ENCODE data around the gene BAZ1B. TPM values are rescaled to one million over a fixed set of nuclear protein-coding genes. Genes with fewer than 3 reads are reported as not detected.
"Not testable (repeated sequence)": the region's sequence is repeated elsewhere in the genome, so short reads cannot be mapped to it uniquely, and the experiment has no call there.

BAZ1B gene
- total RNA-seq, 4 donors from 2014 or later = 27.9 to 36.7 (median 29.6) TPM

DNA sequence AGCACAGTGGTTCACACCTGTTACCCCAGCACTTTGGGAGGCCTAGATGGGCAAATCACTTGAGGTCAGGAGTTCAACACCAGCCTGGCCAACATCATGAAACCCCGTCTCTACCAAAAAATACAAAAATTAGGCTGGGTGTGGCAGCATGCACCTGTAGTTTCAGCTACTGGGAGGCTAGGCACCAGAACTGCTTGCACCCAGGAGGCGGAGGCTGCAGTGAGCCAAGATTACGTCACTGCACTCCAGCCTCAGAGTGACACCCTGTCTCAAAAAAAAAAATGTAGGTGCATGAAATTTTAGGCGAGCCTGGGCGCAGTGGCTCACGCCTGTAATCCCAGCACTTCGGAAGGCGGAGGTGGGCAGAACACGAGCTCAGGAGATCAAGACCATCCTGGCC, 25.7 kb upstream of the BAZ1B start:
- TF ChIP-seq POLR2A (IDR thresholded peaks at IDR 0.05) (no peak), CTCF (IDR thresholded peaks at IDR 0.05) (no peak), EP300 (IDR thresholded peaks at IDR 0.05) (no peak), POLR2AphosphoS5 (IDR thresholded peaks at IDR 0.05) (no peak)
- Histone ChIP-seq H3K4me3 (no peak overlapping the region), H3K9me3 (no peaks in the 10 kb centered on the region), H3K27me3 (no peaks in the 10 kb centered on the region), H3K27ac (no peak overlapping the region), H3K36me3 (peaks cover 37% of the 10 kb centered on the region), H3K4me1 (no peaks in the 10 kb centered on the region)
- WGBS = 73% methylated on average over 9 of the region's 9 CpGs
- DNase-seq (ENCODE audit: low spot score in 2 of 2) = no peak

DNA sequence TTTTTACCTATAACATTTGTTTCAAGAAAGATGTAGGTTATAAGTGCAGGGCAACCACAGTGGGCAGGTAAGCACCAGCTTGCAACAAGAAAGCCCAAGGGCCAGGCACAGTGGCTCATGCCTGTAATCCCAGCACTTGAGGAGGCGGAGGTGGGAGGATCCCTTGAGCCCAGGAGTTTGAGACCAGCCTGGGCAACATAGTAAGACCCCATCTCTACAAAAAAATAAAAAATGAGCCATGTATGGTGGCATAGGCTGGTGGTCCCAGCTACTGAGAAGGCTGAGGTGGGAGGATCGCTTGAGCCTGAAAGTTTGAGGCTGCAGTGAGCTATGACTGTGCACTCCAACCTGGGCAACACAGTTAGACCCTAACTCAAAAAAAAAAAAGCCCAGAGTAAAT, 22.6 kb upstream of the BAZ1B start:
- TF ChIP-seq CTCF (IDR thresholded peaks at IDR 0.05) (no peak), POLR2AphosphoS5 (IDR thresholded peaks at IDR 0.05) (no peak), EP300 (IDR thresholded peaks at IDR 0.05) (no peak)
- H3K9me3 ChIP-seq = no peaks in the 10 kb centered on the region
- peaks cover 45% of the 10 kb centered on the region for H3K36me3 ChIP-seq
- H3K4me1 ChIP-seq = no peaks in the 10 kb centered on the region
- no peak for DNase-seq (ENCODE audit: low spot score in 2 of 2)
- WGBS = 100% methylated on average over 2 of the region's 2 CpGs
- no peak overlapping the region for H3K27ac ChIP-seq
- no peak overlapping the region for H3K4me3 ChIP-seq
- no peaks in the 10 kb centered on the region for H3K27me3 ChIP-seq

- H3K27me3 ChIP-seq = no peaks in the 10 kb centered on the region
- H3K4me3 ChIP-seq = no peak overlapping the region
- H3K4me1 ChIP-seq = no peaks in the 10 kb centered on the region
- no peaks in the 10 kb centered on the region for H3K9me3 ChIP-seq
- no peak overlapping the region for H3K27ac ChIP-seq
- peaks cover 69% of the 10 kb centered on the region for H3K36me3 ChIP-seq
- no peak for TF ChIP-seq POLR2A (IDR thresholded peaks at IDR 0.05)
- no peak for TF ChIP-seq CTCF (IDR thresholded peaks at IDR 0.05)
- no peak for TF ChIP-seq EP300 (IDR thresholded peaks at IDR 0.05)
- TF ChIP-seq POLR2AphosphoS5 (IDR thresholded peaks at IDR 0.05) = no peak
- no peak for DNase-seq (ENCODE audit: low spot score in 2 of 2)
- WGBS = 87% methylated on average over 9 of the region's 10 CpGs
Measured at GRCh38 chr7:73541722-73542121, 19.6 kb upstream of the BAZ1B start.

DNA sequence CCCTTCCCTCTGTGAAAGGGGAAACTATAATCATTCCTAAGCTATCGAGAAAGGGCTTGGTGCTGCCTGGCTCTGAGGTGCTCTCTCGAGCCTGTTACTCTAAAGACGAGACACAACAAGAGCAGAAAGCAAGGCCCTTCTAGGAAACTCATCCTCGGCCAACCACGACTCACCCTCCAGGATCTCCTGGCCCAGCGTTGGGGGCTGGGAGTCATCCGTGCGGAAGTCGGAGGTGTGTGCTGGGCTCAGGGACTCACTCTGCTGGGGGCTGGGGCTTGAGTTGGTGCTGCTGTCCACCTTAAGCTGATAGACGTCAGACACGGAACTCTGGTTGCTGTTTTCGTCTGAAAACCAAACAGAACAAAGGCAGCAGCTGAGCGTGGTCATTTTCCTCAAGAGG, 17.6 kb upstream of the BAZ1B start:
- DNase-seq (ENCODE audit: low spot score in 2 of 2) = no peak
- no peaks in the 10 kb centered on the region for H3K27me3 ChIP-seq
- H3K9me3 ChIP-seq = no peaks in the 10 kb centered on the region
- no peak overlapping the region for H3K4me3 ChIP-seq
- H3K4me1 ChIP-seq = no peaks in the 10 kb centered on the region
- peaks cover 89% of the 10 kb centered on the region for H3K36me3 ChIP-seq
- no peak overlapping the region for H3K27ac ChIP-seq
- TF ChIP-seq EP300 (IDR thresholded peaks at IDR 0.05) (no peak), POLR2A (IDR thresholded peaks at IDR 0.05) (no peak), POLR2AphosphoS5 (IDR thresholded peaks at IDR 0.05) (no peak), CTCF (IDR thresholded peaks at IDR 0.05) (no peak)
- 91% methylated on average over 13 of the region's 13 CpGs for WGBS

GRCh38 chr7:73538510-73538909, 16.4 kb upstream of the BAZ1B start:
- not testable (repeated sequence) for H3K4me1 ChIP-seq; DNase-seq (ENCODE audit: low spot score in 2 of 2); H3K9me3 ChIP-seq; H3K27ac ChIP-seq; H3K4me3 ChIP-seq; H3K27me3 ChIP-seq
- WGBS = 100% methylated on average over 2 of the region's 2 CpGs
- H3K36me3 ChIP-seq = peaks cover 89% of the 10 kb centered on the region

GRCh38 chr7:73537051-73537450, 15.0 kb upstream of the BAZ1B start:
- Histone ChIP-seq H3K4me1 (no peaks in the 10 kb centered on the region), H3K27me3 (no peaks in the 10 kb centered on the region), H3K27ac (no peak overlapping the region), H3K36me3 (peaks cover 74% of the 10 kb centered on the region), H3K4me3 (no peak overlapping the region), H3K9me3 (no peaks in the 10 kb centered on the region)
- 86% methylated on average over 15 of the region's 16 CpGs for WGBS
- DNase-seq (ENCODE audit: low spot score in 2 of 2) = no peak
- no peak for TF ChIP-seq POLR2AphosphoS5 (IDR thresholded peaks at IDR 0.05)
- no peak for TF ChIP-seq EP300 (IDR thresholded peaks at IDR 0.05)
- no peak for TF ChIP-seq POLR2A (IDR thresholded peaks at IDR 0.05)
- no peak for TF ChIP-seq CTCF (IDR thresholded peaks at IDR 0.05)
